H1 (cell line): ENCODE results near the gene MRPL17. TPM values are rescaled to one million over a fixed set of nuclear protein-coding genes. Genes with fewer than 3 reads are reported as not detected.

Experiments
- CTCF ChIA-PET: fragments of 300-600 bp; sonication (Branson Sonifier 250); formaldehyde crosslinking; loops from one replicate; lab custom pipeline; 2021; ENCODE audit not compliant: partially characterized antibody; lab: Charles Lee
- POLR2A ChIA-PET: fragments of 300-600 bp; sonication (Branson Sonifier 250); formaldehyde crosslinking; loops from one replicate; lab custom pipeline; 2021; ENCODE audit warnings: inconsistent platforms; ENCODE audit not compliant: partially characterized antibody; lab: Charles Lee
- DNase-seq, 2 experiments: peaks; one replicate each; pipeline versions ENCODE4 v3.0.0 to v3.0.0-alpha.2; 2010 to 2022; ENCODE audit warnings: low spot score in 2 of 2, low read depth in 1 of 2, mixed read lengths in 1 of 2
- FAIRE-seq: peaks from 2 replicates; lab custom pipeline; 2011; peaks lifted over from hg19 to GRCh38; lab: Jason Lieb, UNC
- H2AFZ ChIP-seq: 2 replicates; pipeline ENCODE4 v1.8.1; 2012; ENCODE audit warnings: low read length, inconsistent platforms
- H2AK5ac ChIP-seq: 2 replicates; pipeline ENCODE4 v1.6.1; 2013; ENCODE audit warnings: low read depth, low read length
- H2BK120ac ChIP-seq: replicated peaks from 2 replicates; pipeline ENCODE3; 2013; ENCODE audit warnings: low read depth, low read length, inconsistent platforms
- H2BK12ac ChIP-seq: 2 replicates; pipeline ENCODE4 v1.6.1; 2013; ENCODE audit warnings: low read depth, low read length
- H2BK15ac ChIP-seq: 2 replicates; pipeline ENCODE4 v1.6.1; 2013; ENCODE audit warnings: low read length
- H2BK20ac ChIP-seq: 2 replicates; pipeline ENCODE4 v1.6.1; 2013; ENCODE audit warnings: low read length
- H2BK5ac ChIP-seq: 2 replicates; pipeline ENCODE4 v1.6.1; 2013; ENCODE audit warnings: low read depth, low read length
- H3K14ac ChIP-seq: 2 replicates; pipeline ENCODE4 v1.6.1; 2013; ENCODE audit warnings: inconsistent platforms; ENCODE audit not compliant: insufficient read length
- H3K18ac ChIP-seq: 2 replicates; pipeline ENCODE4 v1.6.1; 2013; ENCODE audit warnings: low read length; ENCODE audit errors: extremely low read depth
- H3K23ac ChIP-seq: 2 replicates; pipeline ENCODE4 v1.6.1; 2013; ENCODE audit warnings: inconsistent platforms; ENCODE audit not compliant: insufficient read length
- H3K23me2 ChIP-seq: 2 replicates; pipeline ENCODE4 v1.6.1; 2013; ENCODE audit warnings: low read depth, low read length
- H3K27ac ChIP-seq: 2 replicates; pipeline ENCODE4 v1.6.1; 2011; ENCODE audit warnings: low read depth, low read length, inconsistent platforms
- H3K27me3 ChIP-seq, 4 experiments: replicated peaks in 1 of 4; 1 replicate in 1 of 4; 2 replicates in 3 of 4; pipeline versions ENCODE4 v1.6.1 to v1.8.1; 2011 to 2013; ENCODE audit warnings: low read length in 3 of 4, mild to moderate bottlenecking in 3 of 4, inconsistent platforms in 2 of 4, mixed read lengths in 2 of 4, moderate library complexity in 1 of 4; ENCODE audit not compliant: control insufficient read depth in 3 of 4, insufficient read depth in 3 of 4; ENCODE audit errors: extremely low read depth in 1 of 4
- H3K36me3 ChIP-seq, 4 experiments: 2 replicates each; pipeline versions ENCODE4 v1.6.1 to v1.8.1; 2011 to 2013; ENCODE audit warnings: mild to moderate bottlenecking in 4 of 4, low read length in 3 of 4, moderate library complexity in 2 of 4, control low read depth in 1 of 4, inconsistent platforms in 1 of 4; ENCODE audit not compliant: insufficient read depth in 4 of 4, control insufficient read depth in 2 of 4
- H3K4ac ChIP-seq: replicated peaks from 2 replicates; pipeline ENCODE3; 2013; ENCODE audit warnings: low read length, low read depth, mixed read lengths, inconsistent platforms; ENCODE audit not compliant: insufficient read length
- H3K4me1 ChIP-seq, 4 experiments: replicated peaks in 1 of 4; 1 replicate in 1 of 4; 2 replicates in 3 of 4; pipeline versions ENCODE4 v1.6.1 to v1.8.1; 2011 to 2013; ENCODE audit warnings: low read length in 3 of 4, inconsistent platforms in 2 of 4, mixed read lengths in 1 of 4; ENCODE audit not compliant: insufficient read depth in 4 of 4, control insufficient read depth in 3 of 4
- H3K4me2 ChIP-seq, 2 experiments: 2 replicates each; pipeline versions ENCODE4 v1.6.1 to v1.8.1; 2011 to 2013; ENCODE audit warnings: low read depth in 2 of 2, low read length in 2 of 2, control low read depth in 1 of 2, inconsistent platforms in 1 of 2, mild to moderate bottlenecking in 1 of 2; ENCODE audit not compliant: insufficient read depth in 1 of 2
- H3K4me3 ChIP-seq, 4 experiments: fragments of 200-600, 300-600 bp in 1 of 4; sonication (generic), shearing (Covaris generic), sonication (Bioruptor Twin) in 1 of 4; 2 replicates each; pipeline versions ENCODE4 v1.5.1 to v1.8.1; 2011 to 2016; ENCODE audit warnings: low read length in 4 of 4, low read depth in 3 of 4, control low read depth in 2 of 4, inconsistent platforms in 2 of 4, mild to moderate bottlenecking in 2 of 4, mixed read lengths in 1 of 4, moderate library complexity in 1 of 4; ENCODE audit not compliant: insufficient read depth in 2 of 4; ENCODE audit errors: extremely low read depth in 1 of 4
- H3K56ac ChIP-seq: replicated peaks from 2 replicates; pipeline ENCODE3; 2013; ENCODE audit warnings: low read depth, mild to moderate bottlenecking, mixed read lengths, low read length, inconsistent platforms; ENCODE audit not compliant: insufficient read length
- H3K79me1 ChIP-seq: 2 replicates; pipeline ENCODE4 v1.6.1; 2013; ENCODE audit warnings: low read depth, low read length, control low read depth
- H3K79me2 ChIP-seq, 2 experiments: 2 replicates each; pipeline versions ENCODE4 v1.6.1 to v1.8.1; 2012 to 2013; ENCODE audit warnings: low read length in 2 of 2, mild to moderate bottlenecking in 2 of 2, inconsistent platforms in 1 of 2; ENCODE audit not compliant: insufficient read depth in 2 of 2, control insufficient read depth in 1 of 2
- H3K9ac ChIP-seq, 4 experiments: replicated peaks in 1 of 4; 1 replicate in 1 of 4; 2 replicates in 3 of 4; pipeline versions ENCODE4 v1.6.1 to v1.8.1; 2011 to 2013; ENCODE audit warnings: low read depth in 3 of 4, low read length in 3 of 4, control low read depth in 2 of 4, mild to moderate bottlenecking in 2 of 4, moderate library complexity in 2 of 4, inconsistent platforms in 1 of 4; ENCODE audit errors: extremely low read depth in 1 of 4
- H3K9me3 ChIP-seq, 2 experiments: 2 replicates each; pipeline versions ENCODE4 v1.6.1 to v1.8.1; 2012 to 2013; ENCODE audit warnings: mild to moderate bottlenecking in 2 of 2, moderate library complexity in 2 of 2, control low read depth in 1 of 2, inconsistent platforms in 1 of 2, low read depth in 1 of 2, low read length in 1 of 2, mixed read lengths in 1 of 2; ENCODE audit not compliant: insufficient read depth in 2 of 2
- H4K20me1 ChIP-seq, 2 experiments: replicated peaks in 1 of 2; 2 replicates each; pipeline versions ENCODE3 to v1.8.1; 2011 to 2013; ENCODE audit warnings: inconsistent platforms in 2 of 2, low read length in 2 of 2, mild to moderate bottlenecking in 1 of 2; ENCODE audit not compliant: insufficient read depth in 2 of 2, control insufficient read depth in 1 of 2
- H4K5ac ChIP-seq: 2 replicates; pipeline ENCODE4 v1.6.1; 2013; ENCODE audit warnings: low read length, low read depth, mixed read lengths, inconsistent platforms; ENCODE audit not compliant: insufficient read length
- H4K8ac ChIP-seq: 2 replicates; pipeline ENCODE4 v1.8.0; 2013; ENCODE audit warnings: mild to moderate bottlenecking, moderate library complexity, low read length, inconsistent platforms; ENCODE audit not compliant: insufficient read depth; ENCODE audit errors: extremely low read depth
- H4K91ac ChIP-seq: replicated peaks from 2 replicates; pipeline ENCODE3; 2013; ENCODE audit warnings: low read length, mixed read lengths, inconsistent platforms; ENCODE audit not compliant: insufficient read length
- ASH2L ChIP-seq: fragments of 200-600, 300-600 bp; sonication (generic); IDR thresholded peaks from one replicate; pipeline ENCODE4 v1.7.1; 2017; ENCODE audit warnings: low read length
- E2F6 ChIP-seq: IDR thresholded peaks from 2 replicates; pipeline ENCODE4 v1.6.1; 2012; ENCODE audit warnings: inconsistent platforms
- EGR1 ChIP-seq: IDR thresholded peaks from 2 replicates; pipeline ENCODE4 v1.6.1; 2011; ENCODE audit warnings: low read depth, low read length, borderline replicate concordance
- EZH2 ChIP-seq: fragments of 200-600 bp; sonication (generic); IDR thresholded peaks from 2 replicates; pipeline ENCODE4 v1.7.1; 2012; ENCODE audit warnings: low read depth, mild to moderate bottlenecking, moderate library complexity, low read length, inconsistent platforms; ENCODE audit not compliant: severe bottlenecking
- GABPA ChIP-seq: IDR thresholded peaks from 2 replicates; pipeline ENCODE4 v1.6.1; 2011; ENCODE audit warnings: mild to moderate bottlenecking, low read length, moderate library complexity, borderline replicate concordance; ENCODE audit not compliant: insufficient read depth
- JUN ChIP-seq: IDR thresholded peaks from 2 replicates; pipeline ENCODE4 v1.6.1; 2011; ENCODE audit warnings: low read depth, mild to moderate bottlenecking, improper control_type of control experiment, low read length
- JUND ChIP-seq: IDR thresholded peaks from 2 replicates; pipeline ENCODE4 v1.6.1; 2011; ENCODE audit warnings: mild to moderate bottlenecking, improper control_type of control experiment, low read length
- MAX ChIP-seq: IDR thresholded peaks from 2 replicates; pipeline ENCODE4 v1.6.1; 2012; ENCODE audit warnings: inconsistent platforms
- PHF8 ChIP-seq: fragments of 200-600 bp; sonication (generic); conservative IDR thresholded peaks from 2 replicates; pipeline ENCODE4 v1.7.1; 2012; ENCODE audit warnings: low read depth, mild to moderate bottlenecking, inconsistent platforms, low read length, moderate library complexity
- RBBP5 ChIP-seq: IDR thresholded peaks from 2 replicates; pipeline ENCODE4 v1.7.1; 2012; ENCODE audit warnings: low read depth, mild to moderate bottlenecking, inconsistent platforms, low read length, moderate library complexity, borderline replicate concordance
- SIX5 ChIP-seq: IDR thresholded peaks from 2 replicates; pipeline ENCODE4 v1.6.1; 2011; ENCODE audit warnings: mild to moderate bottlenecking, low read depth, low read length
- SRF ChIP-seq: IDR thresholded peaks from 2 replicates; pipeline ENCODE4 v1.6.1; 2011; ENCODE audit warnings: mild to moderate bottlenecking, low read depth, low read length, moderate library complexity
- TAF7 ChIP-seq: optimal IDR thresholded peaks from 2 replicates; pipeline ENCODE3; 2011; ENCODE audit warnings: low read depth, mild to moderate bottlenecking, inconsistent platforms, low read length, moderate library complexity, borderline replicate concordance
- TEAD4 ChIP-seq: IDR thresholded peaks from 2 replicates; pipeline ENCODE4 v1.6.1; 2012; ENCODE audit warnings: low read depth, low read length, inconsistent platforms, mixed read lengths
- WGBS, 2 experiments: shearing (Covaris generic) in 1 of 2; methylation state at CpG; one replicate each; pipeline versions ENCODE4 v1.1.6 to v1.1.7; 2013 to 2015; ENCODE audit warnings: low lambda C conversion rate in 2 of 2, mixed read lengths in 2 of 2, inconsistent platforms in 1 of 2, low coverage in 1 of 2, missing lambda C conversion rate in 1 of 2; ENCODE audit not compliant: insufficient replicate concordance in 2 of 2, insufficient coverage in 1 of 2, insufficient read length in 1 of 2; ENCODE audit errors: extremely low coverage in 1 of 2, missing lambda C conversion rate in 1 of 2; 5-methylcytosine and 5-hydroxymethylcytosine counted together
- polyA plus RNA-seq, 7 experiments: library from polyadenylated mRNA; depleted of rRNA in 3 of 7; stranded (reverse) in 5 of 7; unstranded in 2 of 7; fragments of >200 nt in 5 of 7; fragments of 200-250 nt in 2 of 7; gene quantifications; 1 replicate in 5 of 7; 2 replicates in 1 of 7; 4 replicates in 1 of 7; pipeline versions ENCODE4 v1.2.1 to v1.2.3, GENCODE V29; 2011 to 2013; ENCODE audit warnings: missing spikeins in 2 of 7, mixed read lengths in 2 of 7
- total RNA-seq: library from RNA; stranded (reverse); fragmentation: NEBNext Ultra II Directional; extraction: Animal tissue kit (Norgen Biotek cat#: 25700); gene quantifications from 2 replicates; pipeline ENCODE4 v1.2.1, GENCODE V29; 2021

The MRPL17 gene
- total and polyA plus RNA-seq, 2 of the 8 experiments (the other 6 are each of a cell fraction or from before 2014, with no cell fraction given) = 55.7 to 70.5 TPM

- CTCF ChIA-PET = no interaction called here
- Histone ChIP-seq H3K4me1 (no peaks in the 10 kb centered on the region), H2BK15ac (no peak overlapping the region), H2BK5ac (no peak overlapping the region), H2AFZ (no peak overlapping the region), H3K14ac (no peak overlapping the region), H2BK20ac (no peak overlapping the region), H4K5ac (no peak overlapping the region), H4K8ac (no peak overlapping the region), H2BK120ac (no peak overlapping the region), H3K23me2 (no peaks in the 10 kb centered on the region; the same call in 1 of the 2 replicates), H3K9me3 (no peaks in the 10 kb centered on the region), H4K91ac (no peak overlapping the region), H3K23ac (no peak overlapping the region), H3K4me2 (no peak overlapping the region), H4K20me1 (no peaks in the 10 kb centered on the region), H3K4me3 (no peak overlapping the region), H3K9ac (no peak overlapping the region), H3K27ac (no peak overlapping the region), H3K18ac (no peak overlapping the region), H2BK12ac (no peak overlapping the region), H3K4ac (no peak overlapping the region), H2AK5ac (no peak overlapping the region), H3K56ac (no peak overlapping the region), H3K27me3 (0 out of 7 replicates have a peak, but pooled peaks cover 0 to 3% (median 0%) of the 10 kb centered on the region in 4 experiments), H3K79me1 (no peaks in the 10 kb centered on the region), H3K79me2 (no peaks in the 10 kb centered on the region), H3K36me3 (no peaks in the 10 kb centered on the region)
- FAIRE-seq = no peak
- WGBS, 2 experiments = 0% methylated on average over 1 of the region's 1 CpG; no CpG with 5 or more reads in 1 of the 2 experiments
- TF ChIP-seq GABPA (no peak), JUN (no peak), ASH2L (no peak), JUND (no peak), SRF (no peak), PHF8 (no peak), SIX5 (no peak), MAX (no peak), RBBP5 (no peak), E2F6 (no peak), TEAD4 (no peak), EGR1 (no peak), TAF7 (no peak), EZH2 (no peak)
- POLR2A ChIA-PET = no interaction called here
- DNase-seq = no peak
Measured at GRCh38 chr11:6664551-6664950, 18.6 kb downstream of the MRPL17 start.
